ENCODE data around the gene PFDN5. TPM values are rescaled to one million over a fixed set of nuclear protein-coding genes. Genes with fewer than 3 reads are reported as not detected.

The PFDN5 gene
- total and polyA plus RNA-seq, 9 of the 15 experiments (the other 6 are each of a cell fraction or from before 2014, with no cell fraction given) = 361 to 1,636 (median 742) TPM

DNA sequence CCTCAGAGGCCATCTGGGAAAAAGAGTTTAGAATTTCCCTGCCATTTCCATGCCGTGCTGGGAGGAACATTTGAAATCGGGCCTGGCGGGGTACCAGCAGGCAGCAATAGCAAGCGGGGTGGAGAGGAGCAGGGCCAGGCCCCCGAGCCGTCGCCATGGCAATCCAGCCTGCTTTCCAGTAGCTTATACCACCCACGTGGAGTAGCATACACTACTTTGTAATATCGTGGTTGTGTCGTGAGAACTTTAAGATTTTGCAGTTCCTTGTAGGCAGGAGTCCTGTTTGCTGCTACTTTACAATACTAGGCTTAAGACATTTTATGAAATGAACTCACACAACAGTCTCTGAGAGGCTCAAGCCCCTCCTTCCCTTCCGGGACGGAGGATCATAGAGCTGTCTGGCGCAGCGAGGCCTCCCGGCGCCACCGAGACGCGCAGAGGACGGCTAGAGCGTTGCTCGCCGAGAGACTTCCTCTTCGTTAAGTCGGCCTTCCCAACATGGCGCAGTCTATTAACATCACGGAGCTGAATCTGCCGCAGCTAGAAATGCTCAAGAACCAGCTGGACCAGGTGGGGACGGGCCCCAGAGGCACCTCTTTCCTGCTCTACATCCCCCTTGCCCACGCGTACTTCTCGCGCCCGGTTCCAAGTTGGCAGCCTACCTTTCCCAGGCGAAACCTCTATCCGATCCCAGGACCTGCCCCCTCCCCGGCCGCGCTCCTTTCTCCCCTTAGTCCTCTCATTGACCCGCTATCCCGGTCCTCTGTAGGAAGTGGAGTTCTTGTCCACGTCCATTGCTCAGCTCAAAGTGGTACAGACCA lies at the start of gene PFDN5 (continued):
- no peak for TF ChIP-seq NR1H2 (CRISPR knock-in tag; IDR thresholded peaks at IDR 0.05)
- TF ChIP-seq TOE1 (IDR thresholded peaks at IDR 0.05; ENCODE audit: borderline replicate concordance) = no peak
- no peak for TF ChIP-seq TOE1 (CRISPR knock-in tag; IDR thresholded peaks at IDR 0.05; ENCODE audit: borderline replicate concordance, low read depth)
- no peak for TF ChIP-seq ZNF766 (CRISPR knock-in tag; conservative IDR thresholded peaks at IDR 0.05)
- TF ChIP-seq ZNF232 (CRISPR knock-in tag; IDR thresholded peaks at IDR 0.05) = no peak
- TF ChIP-seq SIN3B (IDR thresholded peaks at IDR 0.05; ENCODE audit: low read depth) = peak; percentile 85
- no peak for TF ChIP-seq ARID1B (IDR thresholded peaks at IDR 0.05)
- peak; percentile 82 for TF ChIP-seq ZZZ3 (IDR thresholded peaks at IDR 0.05)
- TF ChIP-seq YBX1 (IDR thresholded peaks at IDR 0.05) = no peak
- TF ChIP-seq, protein P1, sequence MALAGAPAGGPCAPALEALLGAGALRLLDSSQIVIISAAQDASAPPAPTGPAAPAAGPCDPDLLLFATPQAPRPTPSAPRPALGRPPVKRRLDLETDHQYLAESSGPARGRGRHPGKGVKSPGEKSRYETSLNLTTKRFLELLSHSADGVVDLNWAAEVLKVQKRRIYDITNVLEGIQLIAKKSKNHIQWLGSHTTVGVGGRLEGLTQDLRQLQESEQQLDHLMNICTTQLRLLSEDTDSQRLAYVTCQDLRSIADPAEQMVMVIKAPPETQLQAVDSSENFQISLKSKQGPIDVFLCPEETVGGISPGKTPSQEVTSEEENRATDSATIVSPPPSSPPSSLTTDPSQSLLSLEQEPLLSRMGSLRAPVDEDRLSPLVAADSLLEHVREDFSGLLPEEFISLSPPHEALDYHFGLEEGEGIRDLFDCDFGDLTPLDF (CRISPR knock-in tag; IDR thresholded peaks at IDR 0.05) = peak; percentile 65; the same call in 1 of the 2 replicates
- TF ChIP-seq TFAM (CRISPR knock-in tag; conservative IDR thresholded peaks at IDR 0.05) = no peak
- TF ChIP-seq THRAP3 (IDR thresholded peaks at IDR 0.05; ENCODE audit: borderline replicate concordance) = no peak
- no peak for TF ChIP-seq BRF2 (IDR thresholded peaks at IDR 0.05; ENCODE audit: borderline replicate concordance, insufficient read depth, insufficient read length)
- TF ChIP-seq, protein P2, sequence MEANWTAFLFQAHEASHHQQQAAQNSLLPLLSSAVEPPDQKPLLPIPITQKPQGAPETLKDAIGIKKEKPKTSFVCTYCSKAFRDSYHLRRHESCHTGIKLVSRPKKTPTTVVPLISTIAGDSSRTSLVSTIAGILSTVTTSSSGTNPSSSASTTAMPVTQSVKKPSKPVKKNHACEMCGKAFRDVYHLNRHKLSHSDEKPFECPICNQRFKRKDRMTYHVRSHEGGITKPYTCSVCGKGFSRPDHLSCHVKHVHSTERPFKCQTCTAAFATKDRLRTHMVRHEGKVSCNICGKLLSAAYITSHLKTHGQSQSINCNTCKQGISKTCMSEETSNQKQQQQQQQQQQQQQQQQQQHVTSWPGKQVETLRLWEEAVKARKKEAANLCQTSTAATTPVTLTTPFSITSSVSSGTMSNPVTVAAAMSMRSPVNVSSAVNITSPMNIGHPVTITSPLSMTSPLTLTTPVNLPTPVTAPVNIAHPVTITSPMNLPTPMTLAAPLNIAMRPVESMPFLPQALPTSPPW (CRISPR knock-in tag; IDR thresholded peaks at IDR 0.05) = peak; percentile 68
- TF ChIP-seq, protein P3, sequence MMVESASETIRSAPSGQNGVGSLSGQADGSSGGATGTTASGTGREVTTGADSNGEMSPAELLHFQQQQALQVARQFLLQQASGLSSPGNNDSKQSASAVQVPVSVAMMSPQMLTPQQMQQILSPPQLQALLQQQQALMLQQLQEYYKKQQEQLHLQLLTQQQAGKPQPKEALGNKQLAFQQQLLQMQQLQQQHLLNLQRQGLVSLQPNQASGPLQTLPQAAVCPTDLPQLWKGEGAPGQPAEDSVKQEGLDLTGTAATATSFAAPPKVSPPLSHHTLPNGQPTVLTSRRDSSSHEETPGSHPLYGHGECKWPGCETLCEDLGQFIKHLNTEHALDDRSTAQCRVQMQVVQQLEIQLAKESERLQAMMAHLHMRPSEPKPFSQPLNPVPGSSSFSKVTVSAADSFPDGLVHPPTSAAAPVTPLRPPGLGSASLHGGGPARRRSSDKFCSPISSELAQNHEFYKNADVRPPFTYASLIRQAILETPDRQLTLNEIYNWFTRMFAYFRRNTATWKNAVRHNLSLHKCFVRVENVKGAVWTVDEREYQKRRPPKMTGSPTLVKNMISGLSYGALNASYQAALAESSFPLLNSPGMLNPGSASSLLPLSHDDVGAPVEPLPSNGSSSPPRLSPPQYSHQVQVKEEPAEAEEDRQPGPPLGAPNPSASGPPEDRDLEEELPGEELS (CRISPR knock-in tag; IDR thresholded peaks at IDR 0.05; ENCODE audit: borderline replicate concordance) = no peak

Data from K562 (cell line).